HG02852 (cell line): ENCODE results near the gene CPVL.

Source experiments
- ATAC-seq: cut with Tn5 transposase; IDR thresholded peaks from one replicate; pipeline ENCODE4 v1.9.1; 2021; ENCODE audit warnings: mild to moderate bottlenecking, moderate library complexity; ENCODE audit not compliant: unreplicated experiment

CPVL gene

DNA sequence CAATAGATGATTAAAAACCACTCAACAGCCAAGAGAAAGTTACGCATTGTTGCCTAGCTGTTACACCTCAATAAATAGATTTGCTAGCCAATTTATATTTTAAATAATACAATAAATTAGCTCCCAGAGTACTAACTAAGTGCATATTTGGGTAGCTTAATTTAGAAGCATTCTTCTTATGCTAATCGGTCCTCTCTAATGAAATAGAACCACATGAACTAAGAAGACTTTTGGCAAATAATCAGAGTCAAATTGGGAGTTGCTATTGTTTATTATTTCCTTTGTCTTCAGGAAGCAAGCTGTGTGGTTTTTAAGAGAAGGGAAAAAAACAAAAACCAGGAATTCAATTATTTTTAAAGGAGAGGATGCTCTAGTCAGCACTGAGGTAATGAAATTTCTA lies 139.2 kb downstream of the CPVL start:
- no peak for ATAC-seq

DNA sequence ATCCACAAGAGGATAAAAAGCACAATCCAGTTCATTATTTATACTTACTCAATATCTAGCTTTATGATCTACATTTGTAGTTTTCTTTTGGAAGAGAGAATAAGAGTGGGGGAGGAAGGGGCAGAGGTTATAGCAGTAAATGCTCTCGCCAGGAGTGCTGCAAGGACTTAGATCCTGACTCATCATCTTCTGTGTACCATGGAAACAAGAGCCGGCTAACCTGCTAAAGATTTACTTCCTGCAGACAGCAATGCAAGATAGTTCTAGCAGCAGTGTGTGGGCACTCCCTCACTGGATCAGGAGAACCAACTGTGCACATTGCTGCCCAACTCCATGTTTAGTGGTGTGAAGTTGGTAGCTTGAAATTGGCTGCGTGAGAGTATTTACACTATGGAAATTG lies 140.5 kb downstream of the CPVL start:
- ATAC-seq = no peak

DNA sequence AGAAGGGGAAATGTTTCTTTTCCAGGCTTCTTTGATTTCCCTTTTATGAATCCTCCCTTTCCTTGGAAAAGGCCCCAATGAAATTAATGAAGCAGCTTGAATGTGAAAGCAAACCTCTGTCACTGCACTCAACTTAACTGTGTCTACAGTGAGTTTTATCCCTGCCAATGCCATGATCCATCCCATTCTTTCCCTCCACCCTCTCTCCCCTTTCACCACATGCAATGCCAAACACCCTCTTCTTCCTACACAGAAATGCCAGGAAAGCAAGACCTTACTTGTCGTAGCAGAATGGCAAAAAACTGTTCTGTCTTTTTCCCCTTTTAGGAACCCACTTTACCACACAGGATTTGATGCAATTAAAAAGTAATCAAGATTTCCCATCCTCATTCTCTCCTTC lies 140.9 kb downstream of the CPVL start:
- no peak for ATAC-seq

DNA sequence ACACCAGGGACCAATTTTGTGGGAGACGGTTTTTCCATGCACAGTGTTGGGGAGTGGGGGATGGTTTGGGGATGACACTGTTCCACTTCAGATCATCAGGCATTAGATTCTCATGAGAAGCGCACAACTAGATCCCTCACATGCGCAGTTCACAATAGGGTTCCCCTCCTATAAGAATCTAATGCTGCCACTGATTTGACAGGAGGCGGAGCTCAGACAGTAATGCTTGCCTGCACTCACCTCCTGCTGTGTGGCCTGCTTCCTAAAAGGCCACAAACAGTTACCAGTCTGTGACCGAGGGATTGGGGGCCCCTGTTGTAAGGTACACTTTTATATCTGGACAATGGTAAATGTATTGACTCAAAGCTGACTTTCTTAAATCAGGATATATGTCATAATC lies 142.6 kb downstream of the CPVL start:
- ATAC-seq = no peak

DNA sequence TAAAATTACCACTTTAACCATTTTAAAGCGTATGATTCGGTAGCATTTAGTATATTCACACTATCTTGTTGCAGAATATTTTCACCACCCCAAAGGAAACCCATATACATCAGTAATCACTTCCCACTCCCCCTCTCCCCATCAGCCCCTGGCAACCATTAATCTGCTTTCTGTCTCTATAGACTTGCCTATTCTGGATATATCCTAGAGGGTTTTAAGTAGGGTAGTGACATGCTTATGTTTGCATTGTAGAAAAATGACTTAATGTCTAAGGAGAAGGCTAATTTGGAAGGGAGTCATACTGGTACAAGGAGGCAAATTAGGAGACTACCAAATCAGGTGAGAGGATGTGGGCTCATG lies 145.6 kb downstream of the CPVL start:
- no peak for ATAC-seq

DNA sequence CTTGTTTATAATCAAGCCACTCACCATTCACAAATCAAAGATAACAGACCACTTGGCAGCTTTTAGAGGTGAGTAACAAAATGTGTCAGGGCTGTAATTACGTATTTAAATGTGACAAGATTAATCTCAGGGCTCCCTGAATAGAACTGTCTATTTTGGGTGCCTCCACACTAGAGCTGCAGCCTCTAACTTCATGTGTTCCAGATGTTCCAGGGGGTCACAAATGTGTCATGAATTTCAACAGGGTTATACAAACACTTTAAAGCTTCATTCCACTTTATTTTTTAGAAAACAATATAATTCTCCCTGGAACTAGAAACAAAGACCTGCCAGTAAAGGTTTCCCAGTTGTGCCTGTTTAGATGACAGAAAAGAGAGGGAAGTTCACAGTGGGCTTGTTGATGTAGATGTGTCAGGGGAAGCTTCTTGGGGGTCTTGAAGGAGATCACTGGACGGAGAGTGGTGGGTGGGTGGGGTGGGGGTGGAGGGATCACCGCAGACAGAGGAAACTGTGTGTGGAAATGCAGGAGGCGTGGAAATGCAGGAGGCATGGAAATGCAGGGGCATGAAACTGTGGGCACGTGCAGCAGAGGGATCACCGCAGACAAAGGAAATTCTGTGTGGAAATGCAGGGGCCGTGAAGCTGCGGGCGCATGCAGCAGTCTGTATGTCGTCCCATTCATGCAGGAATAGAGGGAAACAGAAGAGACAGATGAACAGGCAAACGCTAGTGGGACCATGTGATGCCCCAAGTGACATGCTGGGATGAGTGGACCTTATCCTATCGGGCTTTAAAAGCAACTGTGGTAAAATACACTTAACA lies 146.2 kb downstream of the CPVL start:
- ATAC-seq = no peak

DNA sequence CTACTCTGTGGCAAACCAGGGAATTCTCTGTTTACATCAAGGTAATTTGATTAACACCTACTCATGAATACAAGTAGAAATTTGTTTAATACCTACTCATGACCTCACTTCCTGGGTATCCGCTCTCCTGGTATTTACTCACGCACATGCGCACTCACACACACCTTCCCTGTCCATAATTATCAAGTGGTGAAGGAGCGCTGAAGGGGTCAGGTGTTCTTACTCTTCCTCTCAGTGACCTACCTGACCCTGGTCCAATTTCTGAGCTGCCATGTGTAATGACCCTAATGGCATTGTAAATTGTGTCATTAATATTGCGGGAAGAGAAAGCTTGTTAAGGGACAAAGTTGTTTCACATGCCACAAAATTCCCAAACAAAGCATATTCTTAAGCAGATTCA lies 146.9 kb downstream of the CPVL start:
- ATAC-seq = no peak

DNA sequence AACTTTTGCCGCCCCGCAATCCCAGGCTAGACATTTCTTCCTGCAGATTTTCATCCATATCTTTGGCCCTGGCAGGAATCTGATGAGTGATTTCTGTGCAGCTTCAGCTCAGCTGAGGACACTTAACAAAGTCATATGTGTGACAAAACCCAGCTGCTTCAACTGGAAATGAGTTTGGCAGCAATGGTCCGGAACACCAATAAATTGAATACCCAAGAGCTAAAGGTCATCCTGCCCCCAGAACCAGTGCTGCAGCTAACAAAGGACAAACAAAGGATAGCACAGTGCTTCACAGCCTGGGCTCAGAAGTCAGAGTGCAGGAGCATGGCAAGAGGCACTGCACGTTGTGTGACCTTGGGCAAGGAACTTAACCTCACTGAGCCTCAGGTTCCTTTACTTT lies 148.2 kb downstream of the CPVL start:
- no peak for ATAC-seq

DNA sequence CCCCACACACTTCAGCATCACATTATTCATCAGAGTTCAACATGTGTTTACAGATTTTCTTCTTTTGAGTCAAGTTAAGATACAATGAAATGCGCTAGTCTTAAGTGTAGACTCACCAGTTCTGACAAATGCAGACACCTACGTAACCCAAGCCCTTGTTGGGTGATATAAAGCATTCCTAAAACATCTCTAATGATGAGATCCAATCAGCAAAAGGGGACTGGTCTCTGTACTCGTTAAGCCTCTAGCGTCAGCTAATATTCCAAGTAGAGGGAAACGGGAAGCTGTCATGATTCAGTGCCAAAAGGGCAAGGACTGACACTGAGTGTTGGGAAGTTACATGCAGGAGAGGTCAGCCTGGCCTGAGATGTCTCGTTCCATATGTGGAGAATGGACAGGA lies 149.5 kb downstream of the CPVL start:
- no peak for ATAC-seq

DNA sequence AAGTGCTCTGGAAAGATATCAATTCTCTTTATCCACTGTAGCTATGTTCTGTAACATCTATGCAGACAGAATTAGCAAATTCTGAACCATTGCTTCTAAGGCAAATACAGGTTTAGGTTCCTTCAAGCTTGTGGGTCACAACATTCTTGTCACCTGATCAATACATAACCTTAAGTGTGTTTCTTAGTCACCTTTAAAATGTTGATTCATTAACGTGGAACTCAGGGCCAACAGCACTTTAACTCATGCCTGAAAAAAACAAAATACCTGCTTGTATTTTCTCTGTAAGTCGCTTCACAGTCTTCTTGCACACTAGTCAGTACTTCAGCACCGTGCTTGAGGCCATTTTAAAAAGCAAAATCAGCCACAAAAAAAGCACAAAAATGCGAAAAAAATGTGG lies 153.0 kb downstream of the CPVL start:
- ATAC-seq = no peak

DNA sequence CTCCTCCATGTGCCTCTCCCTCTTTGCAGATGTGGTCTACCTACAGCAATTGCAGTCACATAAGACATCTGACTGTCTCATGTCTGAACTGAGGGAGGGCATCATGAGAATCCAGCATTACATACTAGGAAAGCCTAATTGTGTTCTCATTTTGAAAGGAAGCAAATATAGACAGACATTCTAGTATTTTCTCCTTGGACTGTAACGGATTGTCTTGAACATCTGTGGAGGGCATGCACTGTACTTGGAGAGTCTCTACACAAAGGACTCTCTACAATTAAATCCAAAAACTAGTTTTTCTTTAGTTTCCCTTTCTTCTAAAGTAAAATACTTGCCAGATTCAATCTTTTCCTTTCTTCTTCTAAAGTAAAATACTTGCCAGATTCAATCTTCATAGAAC lies 153.5 kb downstream of the CPVL start:
- no peak for ATAC-seq

DNA sequence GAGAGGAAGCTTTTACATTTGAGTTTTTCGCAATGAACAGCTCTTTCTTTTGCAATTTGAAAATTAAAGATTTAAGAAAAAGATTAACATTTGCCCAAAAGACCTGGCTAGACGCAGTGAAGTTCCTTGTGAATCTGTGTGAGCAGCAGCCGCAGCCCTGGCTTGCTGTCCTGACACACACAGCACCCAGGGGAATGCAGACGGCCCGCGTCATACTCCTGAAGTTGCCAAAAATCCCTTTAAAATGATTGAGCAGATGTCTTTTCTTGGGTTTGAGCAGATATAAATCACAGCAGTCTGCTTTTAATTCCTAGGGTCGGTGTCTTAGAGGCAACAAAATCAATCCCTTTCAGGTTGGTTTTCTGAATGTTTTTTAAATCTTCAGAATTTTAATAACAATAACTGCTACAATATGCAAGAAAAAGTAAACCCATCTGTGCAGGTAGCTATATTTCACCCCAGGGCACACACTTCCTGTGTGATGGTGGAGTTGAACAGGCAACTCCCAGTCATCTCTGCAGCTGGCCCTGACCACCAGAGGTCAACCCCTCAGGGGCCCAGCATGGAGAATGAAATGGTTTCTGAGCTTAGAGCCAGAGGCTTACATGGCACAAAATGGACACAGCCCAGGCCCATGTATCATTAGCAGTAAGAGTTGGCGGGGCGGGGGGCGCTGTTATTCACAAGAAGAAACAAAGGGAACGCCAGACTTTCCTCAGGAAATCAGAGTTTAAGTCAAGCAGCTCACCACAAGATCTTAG lies 156.0 kb downstream of the CPVL start:
- ATAC-seq = no peak

DNA sequence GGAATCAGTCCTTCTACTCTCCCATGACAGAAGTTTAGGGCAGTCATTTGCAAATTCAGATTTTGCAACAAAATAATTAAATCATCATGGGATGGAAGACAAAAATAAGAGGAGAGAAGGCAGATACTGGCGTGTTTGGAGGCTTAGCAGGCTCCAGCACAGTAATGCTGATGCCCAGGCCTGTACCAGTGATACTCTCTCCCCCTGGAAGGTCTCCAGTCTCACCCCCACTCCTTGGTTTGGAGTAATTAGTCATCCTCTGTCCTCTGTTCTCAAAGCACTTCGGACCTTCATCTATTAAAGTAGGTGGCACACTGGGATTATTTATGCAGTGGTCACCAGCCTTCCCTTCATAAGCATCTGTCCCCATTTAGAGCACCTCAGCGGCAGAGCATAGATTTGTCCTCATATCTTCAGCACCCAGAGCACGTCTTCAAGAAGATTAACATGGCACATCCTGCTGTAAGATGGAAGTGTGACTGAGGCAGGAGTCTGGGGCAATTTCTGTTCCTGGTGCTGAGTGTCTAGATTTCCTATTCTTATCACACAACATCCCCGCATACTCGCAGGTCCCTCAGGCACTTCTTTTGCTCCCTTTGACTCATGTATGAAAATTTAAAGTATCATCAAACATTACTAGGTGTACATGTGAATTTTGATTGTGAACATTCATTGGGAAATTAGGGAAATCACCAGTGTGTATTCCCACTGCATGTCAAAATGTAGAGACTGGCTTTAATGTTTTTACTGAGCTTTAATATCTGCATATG lies 156.9 kb downstream of the CPVL start:
- no peak for ATAC-seq

DNA sequence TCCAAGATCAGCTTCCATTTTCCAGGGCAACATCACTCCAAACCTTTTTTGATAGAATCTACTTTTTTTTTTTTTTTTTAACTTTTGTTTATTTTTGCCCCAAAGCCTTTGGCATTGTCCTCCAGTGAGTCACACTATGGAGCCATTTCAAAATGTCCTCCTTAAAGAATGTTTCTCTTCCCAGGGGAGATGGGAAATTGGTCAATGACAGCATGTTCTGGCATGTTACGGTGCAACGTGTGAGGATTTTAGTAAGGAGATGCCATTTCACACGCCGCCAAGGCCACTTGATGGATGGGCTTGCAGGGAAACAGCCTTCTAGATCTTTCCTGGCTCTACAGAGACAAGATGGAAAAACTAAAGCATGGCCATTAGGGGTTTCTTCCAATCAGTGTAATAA lies 157.5 kb downstream of the CPVL start:
- ATAC-seq = no peak

DNA sequence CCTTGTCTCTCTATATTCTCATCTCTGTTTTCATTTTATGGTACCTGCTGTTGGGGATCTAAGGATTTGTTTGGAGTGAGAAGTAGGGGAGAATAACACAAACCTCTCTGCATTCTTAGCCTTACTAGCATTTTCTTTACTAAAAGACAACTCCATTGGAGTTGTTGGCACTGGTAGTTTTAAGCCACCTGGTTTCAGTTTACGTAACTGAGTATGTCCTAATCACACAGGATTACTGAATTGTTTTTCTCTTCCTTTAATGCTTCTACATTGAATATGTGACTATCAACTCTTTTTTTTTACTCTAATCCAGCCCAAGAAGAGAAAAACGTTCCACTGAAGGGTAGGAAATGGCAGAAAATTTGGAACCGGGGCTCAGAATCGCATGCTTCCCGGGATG lies 158.2 kb downstream of the CPVL start:
- ATAC-seq = no peak

DNA sequence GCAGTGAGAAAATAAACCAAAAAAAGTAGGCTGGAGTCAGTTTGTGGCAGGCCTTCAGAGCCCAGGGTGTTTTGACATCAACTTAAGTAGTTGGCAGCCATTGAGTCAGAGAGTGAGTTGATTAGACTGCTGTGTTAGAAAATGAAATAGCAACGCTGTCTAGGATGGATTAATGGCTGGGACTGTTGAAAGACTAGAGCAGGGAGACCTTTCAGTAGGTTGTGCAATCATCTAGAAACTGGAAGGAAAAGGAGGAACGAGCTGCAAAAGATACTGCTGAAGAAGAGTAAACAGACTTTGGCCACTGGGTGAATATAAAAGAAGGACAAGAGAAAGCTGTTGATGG lies 159.6 kb downstream of the CPVL start:
- no peak for ATAC-seq

DNA sequence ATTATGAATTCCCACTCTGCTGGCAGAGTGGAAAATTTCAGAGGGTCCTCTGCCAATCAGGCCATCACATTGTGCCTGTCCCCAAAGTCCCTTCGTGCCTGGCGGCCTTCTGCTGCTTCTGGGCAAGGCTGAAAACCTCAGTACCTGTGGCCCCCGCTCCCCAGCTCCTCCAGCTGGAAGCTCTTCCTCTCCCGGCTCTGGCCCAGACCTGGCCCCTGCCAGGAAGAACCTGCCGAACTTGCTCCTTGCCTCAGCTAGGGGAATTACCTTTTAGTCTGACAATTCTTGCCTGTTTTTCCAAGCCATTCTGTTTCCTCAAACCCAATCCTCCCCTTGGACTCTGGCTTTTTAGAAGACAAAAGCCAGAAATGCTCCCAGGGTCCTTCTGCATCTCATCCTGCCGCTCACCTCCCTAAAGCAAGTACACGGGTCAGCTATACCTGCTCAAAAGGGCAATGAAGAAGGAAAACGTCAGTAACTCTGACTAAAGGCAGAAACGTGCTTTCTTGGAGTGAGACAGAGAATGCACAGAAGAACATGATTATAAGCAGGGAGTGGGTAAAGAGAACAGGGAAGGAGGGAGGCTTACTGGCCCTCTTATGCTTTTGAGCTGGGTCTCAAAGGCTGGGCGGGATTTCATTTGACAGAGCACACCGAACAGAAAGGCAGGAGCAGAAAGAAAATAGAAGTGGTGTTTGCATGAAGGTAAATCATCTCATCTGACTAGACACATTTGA lies 160.1 kb downstream of the CPVL start:
- no peak for ATAC-seq

DNA sequence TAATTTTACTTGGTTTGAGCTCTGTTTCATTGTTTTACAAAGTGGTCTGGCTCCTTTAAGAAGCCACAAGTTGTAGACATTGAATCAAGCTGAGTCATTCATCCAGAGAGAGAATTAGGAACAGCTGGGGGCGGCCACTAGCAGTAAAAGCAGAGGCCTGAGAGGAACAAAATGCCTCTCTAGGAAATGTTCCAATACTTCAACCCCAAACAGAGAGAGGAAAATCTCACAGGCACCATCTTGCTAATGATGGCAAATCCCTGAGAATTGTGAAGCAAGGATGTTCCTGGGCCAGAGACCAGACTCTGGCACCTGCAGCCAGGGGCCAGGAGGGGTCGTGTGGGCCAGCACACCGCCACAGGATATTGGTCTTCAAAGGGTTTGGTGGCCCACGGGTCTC lies 161.7 kb downstream of the CPVL start:
- no peak for ATAC-seq

DNA sequence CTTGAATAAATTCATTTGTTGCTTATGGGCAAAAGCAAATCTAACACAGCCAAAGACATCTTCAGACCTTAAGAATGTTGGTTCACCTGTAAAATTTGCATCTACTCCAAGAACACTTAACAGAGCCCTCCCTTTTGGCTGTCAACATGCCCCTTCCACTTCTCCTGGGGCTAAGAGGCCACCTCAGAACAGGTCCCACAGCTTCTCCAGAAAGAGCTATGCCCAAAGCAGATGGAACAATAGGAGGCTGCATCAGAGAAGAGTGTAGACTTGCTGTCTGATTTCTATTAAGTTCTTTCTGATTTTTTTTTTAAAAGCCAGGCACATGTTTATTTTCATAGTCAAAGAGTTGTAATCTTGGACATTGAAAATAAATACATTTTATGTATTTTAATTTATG lies 162.1 kb downstream of the CPVL start:
- no peak for ATAC-seq

DNA sequence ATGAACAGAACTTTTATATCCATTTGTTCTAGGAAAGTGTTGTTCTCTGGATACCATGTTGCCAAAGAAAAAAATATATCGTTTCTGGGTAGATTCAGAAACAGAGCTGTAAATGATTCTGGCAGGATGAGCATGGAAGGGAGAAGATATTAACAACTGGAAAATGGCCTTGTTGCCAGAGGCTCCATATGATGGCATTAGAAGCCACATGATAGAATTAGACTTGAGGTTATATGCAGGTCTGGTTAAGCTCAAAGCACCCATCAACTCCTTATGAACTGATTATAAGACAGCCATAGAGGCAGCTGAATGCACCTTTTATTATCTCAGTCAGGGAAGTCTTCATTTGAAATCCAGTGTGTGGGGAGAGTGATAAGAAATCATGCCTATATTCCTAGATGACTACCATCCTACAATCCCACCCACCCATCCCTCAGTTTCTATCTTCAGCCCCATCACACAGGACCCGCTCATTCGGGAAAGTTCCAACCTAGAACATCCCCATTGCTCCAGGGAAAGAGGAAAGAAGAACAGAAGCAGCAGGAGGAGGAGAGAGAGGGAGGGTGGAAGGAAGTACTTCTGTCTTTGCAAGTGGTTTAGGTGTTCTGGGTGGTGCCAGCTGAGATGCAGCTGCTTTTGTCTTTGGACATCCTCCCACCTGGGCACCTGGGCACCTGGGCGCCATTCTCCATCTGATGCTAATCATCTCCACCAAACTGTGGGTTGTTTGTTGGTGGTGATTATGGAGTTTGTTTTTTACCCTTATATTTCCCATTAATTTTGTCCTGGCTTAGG lies 162.7 kb downstream of the CPVL start:
- ATAC-seq = no peak

DNA sequence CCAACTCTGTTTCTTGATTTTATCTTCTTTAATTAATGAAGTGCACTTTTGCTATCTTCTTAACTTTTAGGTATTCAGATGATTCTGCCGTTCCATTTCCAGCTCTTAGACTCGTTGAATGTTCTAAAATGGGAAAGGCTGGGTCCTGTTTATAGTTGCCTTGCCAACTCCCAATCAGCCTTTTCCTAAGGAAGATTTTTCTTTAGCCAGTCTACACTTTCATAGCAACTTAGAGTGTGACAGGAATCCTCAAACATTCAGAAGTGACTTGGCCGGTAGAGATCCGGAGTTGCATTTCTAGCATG lies 165.2 kb downstream of the CPVL start:
- ATAC-seq = no peak
